GM21360 (cell line): ENCODE data around the gene STPG4.
A peak's percentile ranks its signal among the peaks of the same experiment; 100 is the strongest.

Source experiments
- ATAC-seq: cut with Tn5 transposase; IDR thresholded peaks from one replicate; pipeline ENCODE4 v1.9.1; 2021; ENCODE audit warnings: mild to moderate bottlenecking, moderate library complexity; ENCODE audit not compliant: unreplicated experiment

Gene STPG4

GRCh38 chr2:47073641-47074040, 81.5 kb downstream of the STPG4 start:
- no peak for ATAC-seq

- no peak for ATAC-seq
These were observed 81.9 kb downstream of the STPG4 start for GRCh38 chr2:47073217-47073616.

GRCh38 chr2:47072728-47073191, 82.3 kb downstream of the STPG4 start:
- ATAC-seq: no peak

GRCh38 chr2:47072018-47072691, 83.0 kb downstream of the STPG4 start:
- no peak for ATAC-seq

- ATAC-seq: peak; percentile 71
These were observed 83.9 kb downstream of the STPG4 start for GRCh38 chr2:47070920-47071824.

- no peak for ATAC-seq
These were observed 84.8 kb downstream of the STPG4 start for GRCh38 chr2:47070155-47070919.

- no peak for ATAC-seq
These were observed 85.4 kb downstream of the STPG4 start for GRCh38 chr2:47069628-47070154.

- no peak for ATAC-seq
These were observed 86.0 kb downstream of the STPG4 start for GRCh38 chr2:47068981-47069627.

GRCh38 chr2:47067788-47068407, 87.2 kb downstream of the STPG4 start:
- no peak for ATAC-seq

GRCh38 chr2:47065771-47066380, 89.2 kb downstream of the STPG4 start:
- no peak for ATAC-seq

GRCh38 chr2:47065343-47065742, 89.8 kb downstream of the STPG4 start:
- ATAC-seq: no peak

- no peak for ATAC-seq
These were observed 91.0 kb downstream of the STPG4 start for GRCh38 chr2:47064106-47064505.

GRCh38 chr2:47063538-47063930, 91.6 kb downstream of the STPG4 start:
- no peak for ATAC-seq

GRCh38 chr2:47062681-47063537, 92.2 kb downstream of the STPG4 start:
- ATAC-seq: no peak

GRCh38 chr2:47061944-47062678, 93.0 kb downstream of the STPG4 start:
- no peak for ATAC-seq

- no peak for ATAC-seq
These were observed 94.4 kb downstream of the STPG4 start for GRCh38 chr2:47060652-47061170.

GRCh38 chr2:47058003-47058931, 96.8 kb downstream of the STPG4 start:
- ATAC-seq: no peak
